GM04504 (cell line): ENCODE measurements around the gene HAUS5.

Experiments used
- DNase-seq: peaks from one replicate; pipeline ENCODE4 v3.0.0-alpha.2; 2012; ENCODE audit warnings: low read depth

HAUS5 gene

GRCh38 chr19:35607661-35608060 lies 4.9 kb upstream of the HAUS5 start:
- DNase-seq = no peak

GRCh38 chr19:35608251-35608650 lies 4.3 kb upstream of the HAUS5 start:
- DNase-seq = no peak

GRCh38 chr19:35609851-35610353 lies 2.6 kb upstream of the HAUS5 start:
- DNase-seq = no peak

- no peak for DNase-seq
These were observed 344 bp upstream of the HAUS5 start for GRCh38 chr19:35612224-35612558.

GRCh38 chr19:35613574-35613973 lies 1.0 kb downstream of the HAUS5 start:
- no peak for DNase-seq

- DNase-seq = no peak
These were observed 2.5 kb downstream of the HAUS5 start for GRCh38 chr19:35615036-35615435.

GRCh38 chr19:35618857-35619256 lies 6.3 kb downstream of the HAUS5 start:
- no peak for DNase-seq

- DNase-seq = no peak
These were observed 6.9 kb downstream of the HAUS5 start for GRCh38 chr19:35619290-35619923.

- DNase-seq = no peak
These were observed 7.5 kb downstream of the HAUS5 start for GRCh38 chr19:35620001-35620400.

GRCh38 chr19:35621708-35622107 lies 9.2 kb downstream of the HAUS5 start:
- DNase-seq = no peak

- DNase-seq = no peak
These were observed 10.2 kb downstream of the HAUS5 start for GRCh38 chr19:35622750-35623149.

- DNase-seq = no peak
These were observed 10.9 kb downstream of the HAUS5 start for GRCh38 chr19:35623327-35624010.

- DNase-seq = no peak
These were observed 15.7 kb downstream of the HAUS5 start for GRCh38 chr19:35628264-35628564.

GRCh38 chr19:35628565-35629331 lies 16.2 kb downstream of the HAUS5 start, which contains the start of gene RBM42:
TSS of gene RBM42 (plus strand) at chr19:35629036. CDS start at chr19:35629154, 118 bp downstream.
- peak; percentile 99 for DNase-seq

GRCh38 chr19:35629332-35629633 lies 16.7 kb downstream of the HAUS5 start:
- no peak for DNase-seq

- no peak for DNase-seq
These were observed 21.3 kb downstream of the HAUS5 start for GRCh38 chr19:35633727-35634440.

GRCh38 chr19:35636651-35637050 lies 24.1 kb downstream of the HAUS5 start:
- no peak for DNase-seq

- DNase-seq = no peak
These were observed 24.6 kb downstream of the HAUS5 start for GRCh38 chr19:35637165-35637564.

- DNase-seq = no peak
These were observed 26.7 kb downstream of the HAUS5 start for GRCh38 chr19:35639321-35639639.

GRCh38 chr19:35639863-35640262 lies 27.3 kb downstream of the HAUS5 start:
- DNase-seq = no peak

GRCh38 chr19:35641515-35642151 lies 29.1 kb downstream of the HAUS5 start, which contains the start of gene ETV2:
TSS of gene ETV2 (plus strand) at chr19:35641745. CDS start at chr19:35642461, 716 bp downstream.
- no peak for DNase-seq

- no peak for DNase-seq
These were observed 29.8 kb downstream of the HAUS5 start for GRCh38 chr19:35642312-35642711.
